WTC11 (cell line): ENCODE data around the gene LRRFIP1. TPM values are rescaled to one million over a fixed set of nuclear protein-coding genes. Genes with fewer than 3 reads are reported as not detected.

Experiments used
- ATAC-seq: fragments of 200-7000 bp; cut with Tn5 transposase; 2 replicates; pipeline ENCODE4 v1.10.0; 2021; ENCODE audit warnings: mild to moderate bottlenecking, moderate library complexity
- CTCF ChIA-PET: fragments of 300-600 bp; sonication (Branson Sonifier 250); formaldehyde crosslinking; loops from one replicate; lab custom pipeline; 2021; ENCODE audit warnings: antibody characterized with exemption; lab: Charles Lee
- POLR2A ChIA-PET: fragments of 350-600 bp; sonication (Branson Sonifier 250); formaldehyde crosslinking; loops from one replicate; lab custom pipeline; 2021; ENCODE audit warnings: antibody characterized with exemption; lab: Charles Lee
- DNase-seq: peaks from one replicate; pipeline ENCODE4 v3.0.0; 2021; ENCODE audit warnings: low spot score
- H3K27ac Mint-ChIP-seq: 2 replicates; pipeline ENCODE4 v1.8.0; 2021; ENCODE audit warnings: mixed read lengths
- H3K27me3 Mint-ChIP-seq: 2 replicates; pipeline ENCODE4 v1.8.0; 2021; ENCODE audit warnings: low read depth, mild to moderate bottlenecking, moderate library complexity, mixed read lengths
- H3K36me3 Mint-ChIP-seq: 2 replicates; pipeline ENCODE4 v1.8.0; 2021; ENCODE audit warnings: mixed read lengths
- H3K4me1 Mint-ChIP-seq: 2 replicates; pipeline ENCODE4 v1.8.0; 2022; ENCODE audit warnings: mixed read lengths
- H3K4me3 Mint-ChIP-seq: 2 replicates; pipeline ENCODE4 v1.8.0; 2021; ENCODE audit warnings: mild to moderate bottlenecking, moderate library complexity, mixed read lengths
- H3K9me3 Mint-ChIP-seq: 2 replicates; pipeline ENCODE4 v1.8.0; 2021; ENCODE audit warnings: mixed read lengths
- ATF3 ChIP-seq: sonication (generic); formaldehyde crosslinking; conservative IDR thresholded peaks from 2 replicates; pipeline ENCODE4 v1.8.1; 2022; ENCODE audit warnings: mild to moderate bottlenecking, missing genetic modification reagents
- ETV6 ChIP-seq: sonication (generic); formaldehyde crosslinking; IDR thresholded peaks from 2 replicates; pipeline ENCODE4 v1.8.1; 2022; ENCODE audit warnings: mild to moderate bottlenecking, missing genetic modification reagents
- FOXK1 ChIP-seq: sonication (generic); formaldehyde crosslinking; IDR thresholded peaks from 2 replicates; pipeline ENCODE4 v1.8.0; 2022; ENCODE audit warnings: mild to moderate bottlenecking, moderate library complexity, missing genetic modification reagents
- GRHL2 ChIP-seq: fragments of 250-450 bp; sonication (Bioruptor Pico); IDR thresholded peaks from 2 replicates; pipeline ENCODE4 v1.8.0; 2022; ENCODE audit warnings: mild to moderate bottlenecking, moderate library complexity; ENCODE audit not compliant: insufficient replicate concordance, severe bottlenecking
- HMGA2 ChIP-seq: fragments of 250-450 bp; sonication (Bioruptor Pico); IDR thresholded peaks from 2 replicates; pipeline ENCODE4 v1.4.0; 2021; ENCODE audit warnings: mild to moderate bottlenecking, moderate library complexity
- KAT7 ChIP-seq: sonication (generic); formaldehyde crosslinking; IDR thresholded peaks from 2 replicates; pipeline ENCODE4 v1.8.1; 2023; ENCODE audit warnings: missing genetic modification reagents, mild to moderate bottlenecking, borderline replicate concordance
- NFYB ChIP-seq: sonication (generic); formaldehyde crosslinking; conservative IDR thresholded peaks from 2 replicates; pipeline ENCODE4 v1.8.0; 2022; ENCODE audit warnings: low read depth, missing genetic modification reagents
- RELA ChIP-seq: sonication (generic); formaldehyde crosslinking; IDR thresholded peaks from 2 replicates; pipeline ENCODE4 v1.8.1; 2022; ENCODE audit warnings: missing genetic modification reagents, mild to moderate bottlenecking, borderline replicate concordance
- TCF7 ChIP-seq: sonication (generic); formaldehyde crosslinking; IDR thresholded peaks from 2 replicates; pipeline ENCODE4 v1.8.0; 2022; ENCODE audit warnings: mild to moderate bottlenecking, low read depth, missing genetic modification reagents, moderate library complexity
- TEAD1 ChIP-seq: sonication (generic); formaldehyde crosslinking; IDR thresholded peaks from 2 replicates; pipeline ENCODE4 v1.8.0; 2022; ENCODE audit warnings: mild to moderate bottlenecking, missing genetic modification reagents
- USF1 ChIP-seq: sonication (generic); formaldehyde crosslinking; IDR thresholded peaks from 2 replicates; pipeline ENCODE4 v1.8.0; 2022; ENCODE audit warnings: mild to moderate bottlenecking, missing genetic modification reagents
- ZBTB43 ChIP-seq: sonication (generic); formaldehyde crosslinking; IDR thresholded peaks from 2 replicates; pipeline ENCODE4 v1.8.1; 2023; ENCODE audit warnings: mild to moderate bottlenecking, missing genetic modification reagents
- ZNF317 ChIP-seq: sonication (generic); formaldehyde crosslinking; IDR thresholded peaks from 2 replicates; pipeline ENCODE4 v1.8.1; 2023; ENCODE audit warnings: low read depth, mild to moderate bottlenecking, moderate library complexity, missing genetic modification reagents, borderline replicate concordance
- ZNF532 ChIP-seq: fragments of 250-450 bp; sonication (Bioruptor Pico); IDR thresholded peaks from 2 replicates; pipeline ENCODE4 v1.9.0; 2021; ENCODE audit warnings: mild to moderate bottlenecking, borderline replicate concordance
- ZNF671 ChIP-seq: fragments of 250-450 bp; sonication (Bioruptor Pico); IDR thresholded peaks from 2 replicates; pipeline ENCODE4 v1.8.0; 2021; ENCODE audit warnings: mild to moderate bottlenecking
- total RNA-seq: library from RNA; stranded (reverse); gene quantifications from 3 replicates; pipeline ENCODE4 v1.2.3, GENCODE V29; 2021
- TF ChIP-seq, protein P1 (sequence below): sonication (generic); formaldehyde crosslinking; conservative IDR thresholded peaks from 2 replicates; pipeline ENCODE4 v1.8.1; 2023; ENCODE audit warnings: mild to moderate bottlenecking, low read depth, missing genetic modification reagents, moderate library complexity
- TF ChIP-seq, protein P2 (sequence below): sonication (generic); formaldehyde crosslinking; IDR thresholded peaks from 2 replicates; pipeline ENCODE4 v1.8.1; 2022; ENCODE audit warnings: mild to moderate bottlenecking, missing genetic modification reagents, moderate library complexity, borderline replicate concordance
- TF ChIP-seq, protein P3 (sequence below): sonication (generic); formaldehyde crosslinking; IDR thresholded peaks from 2 replicates; pipeline ENCODE4 v1.8.1; 2023; ENCODE audit warnings: mild to moderate bottlenecking, missing genetic modification reagents, moderate library complexity
- TF ChIP-seq, protein P4 (sequence below): sonication (generic); formaldehyde crosslinking; IDR thresholded peaks from 2 replicates; pipeline ENCODE4 v1.8.1; 2022; ENCODE audit warnings: missing genetic modification reagents, borderline replicate concordance

The LRRFIP1 gene
- total RNA-seq, 1 experiment from 2014 or later = 88.4 TPM

GRCh38 chr2:237601453-237602116, 25.8 kb upstream of the LRRFIP1 start:
- H3K9me3 Mint-ChIP-seq = peaks cover 13% of the 10 kb centered on the region
- ChIA-PET POLR2A (interaction anchor here (1.1 kb wide), 1 partner anchor 26 kb away, joined by 3 read pairs; no protein-coding TSS in a partner anchor), CTCF (interaction anchor here (0.7 to 4.2 kb wide), 21 partner anchors 9 to 130 kb away, joined by 3 to 37 read pairs (median 5); partner anchors contain the start of gene RAB17)
- peaks cover 67% of the 10 kb centered on the region for H3K4me1 Mint-ChIP-seq
- TF ChIP-seq ETV6 (CRISPR knock-in tag) (no peak), TEAD1 (no peak; the same call in 1 of the 2 replicates), FOXK1 (0 out of 2 replicates have a peak, but pooled peaks have one; percentile 17), HMGA2 (CRISPR knock-in tag) (no peak)
- H3K27ac Mint-ChIP-seq = no peak overlapping the region
- no peak overlapping the region for H3K4me3 Mint-ChIP-seq
- DNase-seq (peak; percentile 46), ATAC-seq (peak; percentile 79)
- peaks cover 4% of the 10 kb centered on the region for H3K27me3 Mint-ChIP-seq
- H3K36me3 Mint-ChIP-seq = peaks cover 16% of the 10 kb centered on the region

- POLR2A ChIA-PET = interaction anchor here (1.1 to 1.7 kb wide), 2 partner anchors 11 to 26 kb away, joined by 3 read pairs; no protein-coding TSS in a partner anchor
- CTCF ChIA-PET = interaction anchor here (0.7 to 4.2 kb wide), 22 partner anchors 10 to 131 kb away, joined by 3 to 37 read pairs (median 5); partner anchors contain the start of gene RAB17
- ATAC-seq (peak; percentile 17; the same call in 1 of the 2 replicates), DNase-seq (no peak)
- Mint-ChIP-seq H3K4me1 (peaks cover 62% of the 10 kb centered on the region), H3K27ac (0 out of 2 replicates have a peak overlapping the region, but pooled peaks have one; percentile 73), H3K4me3 (no peak overlapping the region), H3K27me3 (peaks cover 4% of the 10 kb centered on the region), H3K9me3 (peaks cover 21% of the 10 kb centered on the region), H3K36me3 (peaks cover 25% of the 10 kb centered on the region)
- TF ChIP-seq, protein P1, sequence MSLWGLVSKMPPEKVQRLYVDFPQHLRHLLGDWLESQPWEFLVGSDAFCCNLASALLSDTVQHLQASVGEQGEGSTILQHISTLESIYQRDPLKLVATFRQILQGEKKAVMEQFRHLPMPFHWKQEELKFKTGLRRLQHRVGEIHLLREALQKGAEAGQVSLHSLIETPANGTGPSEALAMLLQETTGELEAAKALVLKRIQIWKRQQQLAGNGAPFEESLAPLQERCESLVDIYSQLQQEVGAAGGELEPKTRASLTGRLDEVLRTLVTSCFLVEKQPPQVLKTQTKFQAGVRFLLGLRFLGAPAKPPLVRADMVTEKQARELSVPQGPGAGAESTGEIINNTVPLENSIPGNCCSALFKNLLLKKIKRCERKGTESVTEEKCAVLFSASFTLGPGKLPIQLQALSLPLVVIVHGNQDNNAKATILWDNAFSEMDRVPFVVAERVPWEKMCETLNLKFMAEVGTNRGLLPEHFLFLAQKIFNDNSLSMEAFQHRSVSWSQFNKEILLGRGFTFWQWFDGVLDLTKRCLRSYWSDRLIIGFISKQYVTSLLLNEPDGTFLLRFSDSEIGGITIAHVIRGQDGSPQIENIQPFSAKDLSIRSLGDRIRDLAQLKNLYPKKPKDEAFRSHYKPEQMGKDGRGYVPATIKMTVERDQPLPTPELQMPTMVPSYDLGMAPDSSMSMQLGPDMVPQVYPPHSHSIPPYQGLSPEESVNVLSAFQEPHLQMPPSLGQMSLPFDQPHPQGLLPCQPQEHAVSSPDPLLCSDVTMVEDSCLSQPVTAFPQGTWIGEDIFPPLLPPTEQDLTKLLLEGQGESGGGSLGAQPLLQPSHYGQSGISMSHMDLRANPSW (CRISPR knock-in tag) = no peak
- no peak for TF ChIP-seq ZNF671 (CRISPR knock-in tag)
- TF ChIP-seq GRHL2 (CRISPR knock-in tag) = no peak
- TF ChIP-seq RELA (CRISPR knock-in tag) = no peak
- no peak for TF ChIP-seq USF1 (CRISPR knock-in tag)
- no peak for TF ChIP-seq TEAD1
- TF ChIP-seq, protein P2, sequence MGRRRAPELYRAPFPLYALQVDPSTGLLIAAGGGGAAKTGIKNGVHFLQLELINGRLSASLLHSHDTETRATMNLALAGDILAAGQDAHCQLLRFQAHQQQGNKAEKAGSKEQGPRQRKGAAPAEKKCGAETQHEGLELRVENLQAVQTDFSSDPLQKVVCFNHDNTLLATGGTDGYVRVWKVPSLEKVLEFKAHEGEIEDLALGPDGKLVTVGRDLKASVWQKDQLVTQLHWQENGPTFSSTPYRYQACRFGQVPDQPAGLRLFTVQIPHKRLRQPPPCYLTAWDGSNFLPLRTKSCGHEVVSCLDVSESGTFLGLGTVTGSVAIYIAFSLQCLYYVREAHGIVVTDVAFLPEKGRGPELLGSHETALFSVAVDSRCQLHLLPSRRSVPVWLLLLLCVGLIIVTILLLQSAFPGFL = no peak
- TF ChIP-seq ATF3 (CRISPR knock-in tag) = no peak
- TF ChIP-seq ETV6 (CRISPR knock-in tag) = no peak
- TF ChIP-seq, protein P3, sequence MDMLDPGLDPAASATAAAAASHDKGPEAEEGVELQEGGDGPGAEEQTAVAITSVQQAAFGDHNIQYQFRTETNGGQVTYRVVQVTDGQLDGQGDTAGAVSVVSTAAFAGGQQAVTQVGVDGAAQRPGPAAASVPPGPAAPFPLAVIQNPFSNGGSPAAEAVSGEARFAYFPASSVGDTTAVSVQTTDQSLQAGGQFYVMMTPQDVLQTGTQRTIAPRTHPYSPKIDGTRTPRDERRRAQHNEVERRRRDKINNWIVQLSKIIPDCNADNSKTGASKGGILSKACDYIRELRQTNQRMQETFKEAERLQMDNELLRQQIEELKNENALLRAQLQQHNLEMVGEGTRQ = no peak
- TF ChIP-seq TCF7 = no peak
- TF ChIP-seq ZNF317 (CRISPR knock-in tag) = no peak
- TF ChIP-seq ZBTB43 (CRISPR knock-in tag) = no peak
- no peak for TF ChIP-seq ZNF532
- TF ChIP-seq NFYB = no peak
- TF ChIP-seq, protein P4, sequence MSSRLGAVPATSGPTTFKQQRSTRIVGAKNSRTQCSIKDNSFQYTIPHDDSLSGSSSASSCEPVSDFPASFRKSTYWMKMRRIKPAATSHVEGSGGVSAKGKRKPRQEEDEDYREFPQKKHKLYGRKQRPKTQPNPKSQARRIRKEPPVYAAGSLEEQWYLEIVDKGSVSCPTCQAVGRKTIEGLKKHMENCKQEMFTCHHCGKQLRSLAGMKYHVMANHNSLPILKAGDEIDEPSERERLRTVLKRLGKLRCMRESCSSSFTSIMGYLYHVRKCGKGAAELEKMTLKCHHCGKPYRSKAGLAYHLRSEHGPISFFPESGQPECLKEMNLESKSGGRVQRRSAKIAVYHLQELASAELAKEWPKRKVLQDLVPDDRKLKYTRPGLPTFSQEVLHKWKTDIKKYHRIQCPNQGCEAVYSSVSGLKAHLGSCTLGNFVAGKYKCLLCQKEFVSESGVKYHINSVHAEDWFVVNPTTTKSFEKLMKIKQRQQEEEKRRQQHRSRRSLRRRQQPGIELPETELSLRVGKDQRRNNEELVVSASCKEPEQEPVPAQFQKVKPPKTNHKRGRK = no peak
- TF ChIP-seq KAT7 (CRISPR knock-in tag) = no peak
These were observed 25.0 kb upstream of the LRRFIP1 start for GRCh38 chr2:237602409-237602808.
